ENCODE results near the gene FXYD1.

Gene FXYD1

GRCh38 chr19:35123573-35123972 lies 15.1 kb upstream of the FXYD1 start:
- in situ Hi-C loops (cut with MboI; ENCODE audit: low sequenced_read_pairs): loop anchor here (10.0 kb wide), 1 partner anchor 149 kb away; no protein-coding TSS in a partner anchor

GRCh38 chr19:35124098-35125060 lies 14.2 kb upstream of the FXYD1 start:
- in situ Hi-C loops (cut with MboI; ENCODE audit: low sequenced_read_pairs): loop anchor here (10.0 kb wide), 1 partner anchor 150 kb away; no protein-coding TSS in a partner anchor

- in situ Hi-C loops (cut with MboI; ENCODE audit: low sequenced_read_pairs): loop anchor here (10.0 kb wide), 1 partner anchor 150 kb away; no protein-coding TSS in a partner anchor
Observed at GRCh38 chr19:35125270-35125717, 13.3 kb upstream of the FXYD1 start.

GRCh38 chr19:35125749-35126623 lies 12.6 kb upstream of the FXYD1 start:
- in situ Hi-C loops (cut with MboI; ENCODE audit: low sequenced_read_pairs): loop anchor here (10.0 kb wide), 1 partner anchor 151 kb away; no protein-coding TSS in a partner anchor

- in situ Hi-C loops (cut with MboI; ENCODE audit: low sequenced_read_pairs): loop anchor here (10.0 kb wide), 1 partner anchor 152 kb away; no protein-coding TSS in a partner anchor
Observed at GRCh38 chr19:35126624-35126959, 12.0 kb upstream of the FXYD1 start.

- in situ Hi-C loops (cut with MboI; ENCODE audit: low sequenced_read_pairs): loop anchor here (10.0 kb wide), 1 partner anchor 153 kb away; no protein-coding TSS in a partner anchor
Observed at GRCh38 chr19:35127871-35128270, 10.8 kb upstream of the FXYD1 start.

GRCh38 chr19:35128398-35129057 lies 10.1 kb upstream of the FXYD1 start:
- in situ Hi-C loops (cut with MboI; ENCODE audit: low sequenced_read_pairs): loop anchor here (10.0 kb wide), 1 partner anchor 154 kb away; no protein-coding TSS in a partner anchor

GRCh38 chr19:35129724-35130274 lies 8.8 kb upstream of the FXYD1 start:
- in situ Hi-C loops (cut with MboI; ENCODE audit: low sequenced_read_pairs): loop anchor here (10.0 kb wide), 1 partner anchor 155 kb away; no protein-coding TSS in a partner anchor

- in situ Hi-C loops (cut with MboI; ENCODE audit: low sequenced_read_pairs): no loop called here
Observed at GRCh38 chr19:35130761-35131720, 7.6 kb upstream of the FXYD1 start.

- in situ Hi-C loops (cut with MboI; ENCODE audit: low sequenced_read_pairs): no loop called here
Observed at GRCh38 chr19:35132254-35132653, 6.4 kb upstream of the FXYD1 start.

GRCh38 chr19:35133826-35134225 lies 4.8 kb upstream of the FXYD1 start:
- in situ Hi-C loops (cut with MboI; ENCODE audit: low sequenced_read_pairs): no loop called here

- in situ Hi-C loops (cut with MboI; ENCODE audit: low sequenced_read_pairs): no loop called here
Observed at GRCh38 chr19:35134601-35135242, 3.9 kb upstream of the FXYD1 start, which contains the start of gene LGI4. TSS of gene LGI4 (minus strand) at chr19:35135059. CDS start at chr19:35134680, 379 bp downstream.

GRCh38 chr19:35135389-35135909 lies 3.2 kb upstream of the FXYD1 start:
- in situ Hi-C loops (cut with MboI; ENCODE audit: low sequenced_read_pairs): no loop called here

GRCh38 chr19:35136231-35136630 lies 2.4 kb upstream of the FXYD1 start:
- in situ Hi-C loops (cut with MboI; ENCODE audit: low sequenced_read_pairs): no loop called here

GRCh38 chr19:35136977-35137702 lies 1.5 kb upstream of the FXYD1 start:
- in situ Hi-C loops (cut with MboI; ENCODE audit: low sequenced_read_pairs): no loop called here

- in situ Hi-C loops (cut with MboI; ENCODE audit: low sequenced_read_pairs): no loop called here
Observed at GRCh38 chr19:35140207-35140961, 1.8 kb downstream of the FXYD1 start.

Data from HL-60/S4 treated with retinoic acid at 250 ng/mL for 4 days and 3 days (cell line).